ENCODE data around the gene RAMACL. TPM values are rescaled to one million over a fixed set of nuclear protein-coding genes. Genes with fewer than 3 reads are reported as not detected.
A peak's percentile ranks its signal among the peaks of the same experiment; 100 is the strongest.

Gene RAMACL
- total RNA-seq, 6 donors from 2014 or later: 3.7 to 13.0 (median 7.9) TPM

DNA sequence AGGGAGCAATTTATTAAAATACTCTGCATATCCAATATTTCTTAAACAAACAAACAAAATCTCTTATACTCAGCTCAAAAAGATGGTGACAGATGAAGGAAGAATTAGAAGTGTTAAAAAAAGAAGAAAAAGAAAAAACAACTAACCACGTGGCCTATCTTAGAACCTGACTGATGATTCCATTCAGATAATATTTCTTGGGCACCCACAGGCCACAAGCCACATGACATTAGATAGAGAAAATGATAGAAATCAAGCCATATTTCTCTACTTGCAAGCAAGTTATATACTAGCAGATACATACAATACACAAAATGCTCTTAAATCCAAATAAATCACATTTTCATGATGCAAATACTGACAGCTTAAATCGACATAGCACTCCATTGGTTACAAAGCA lies 14.5 kb upstream of the RAMACL start:
- no peaks in the 10 kb centered on the region for H3K9me3 ChIP-seq
- no peaks in the 10 kb centered on the region for H3K27me3 ChIP-seq
- no peak for DNase-seq
- 70 to 81% methylated on average over 2 of the region's 2 CpGs for WGBS, 2 donors
- H3K4me3 ChIP-seq: no peak overlapping the region
- peaks cover 36 to 42% (median 40%) of the 10 kb centered on the region in 4 donors for H3K4me1 ChIP-seq
- TF ChIP-seq POLR2AphosphoS5 (IDR thresholded peaks at IDR 0.05): no peak
- TF ChIP-seq EP300 (IDR thresholded peaks at IDR 0.05): no peak
- TF ChIP-seq, protein P1, sequence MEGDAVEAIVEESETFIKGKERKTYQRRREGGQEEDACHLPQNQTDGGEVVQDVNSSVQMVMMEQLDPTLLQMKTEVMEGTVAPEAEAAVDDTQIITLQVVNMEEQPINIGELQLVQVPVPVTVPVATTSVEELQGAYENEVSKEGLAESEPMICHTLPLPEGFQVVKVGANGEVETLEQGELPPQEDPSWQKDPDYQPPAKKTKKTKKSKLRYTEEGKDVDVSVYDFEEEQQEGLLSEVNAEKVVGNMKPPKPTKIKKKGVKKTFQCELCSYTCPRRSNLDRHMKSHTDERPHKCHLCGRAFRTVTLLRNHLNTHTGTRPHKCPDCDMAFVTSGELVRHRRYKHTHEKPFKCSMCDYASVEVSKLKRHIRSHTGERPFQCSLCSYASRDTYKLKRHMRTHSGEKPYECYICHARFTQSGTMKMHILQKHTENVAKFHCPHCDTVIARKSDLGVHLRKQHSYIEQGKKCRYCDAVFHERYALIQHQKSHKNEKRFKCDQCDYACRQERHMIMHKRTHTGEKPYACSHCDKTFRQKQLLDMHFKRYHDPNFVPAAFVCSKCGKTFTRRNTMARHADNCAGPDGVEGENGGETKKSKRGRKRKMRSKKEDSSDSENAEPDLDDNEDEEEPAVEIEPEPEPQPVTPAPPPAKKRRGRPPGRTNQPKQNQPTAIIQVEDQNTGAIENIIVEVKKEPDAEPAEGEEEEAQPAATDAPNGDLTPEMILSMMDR (IDR thresholded peaks at IDR 0.05): no peak
- no peak for TF ChIP-seq POLR2A (IDR thresholded peaks at IDR 0.05)
- H3K36me3 ChIP-seq: peaks cover 0 to 8% (median 0%) of the 10 kb centered on the region in 4 donors
- peak overlapping the region in 2 of 4 donors; percentile 0 to 80 for H3K27ac ChIP-seq
- no peak for ATAC-seq (ENCODE audit: low FRiP score in 2 of 2)

DNA sequence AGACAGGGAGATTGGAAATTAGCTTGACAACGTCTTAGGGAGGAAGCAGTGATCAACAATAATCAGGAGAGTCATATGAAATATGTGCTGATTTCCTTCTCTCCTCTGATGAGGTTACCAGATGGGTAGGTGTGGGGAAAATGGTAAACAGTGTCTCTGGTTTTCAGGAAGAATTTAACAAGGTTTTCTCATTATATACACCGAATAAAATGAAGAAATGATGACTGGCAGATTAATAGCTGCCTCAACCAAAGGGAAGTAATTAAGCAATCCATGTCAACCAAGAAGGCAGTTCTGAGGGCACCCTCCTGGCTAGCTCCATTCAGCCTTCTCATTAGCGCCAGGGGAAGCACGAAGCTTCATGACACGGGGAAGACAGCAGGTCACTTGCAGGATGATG lies 12.7 kb upstream of the RAMACL start:
- TF ChIP-seq, protein P1 (IDR thresholded peaks at IDR 0.05): no peak
- no peaks in the 10 kb centered on the region for H3K9me3 ChIP-seq
- DNase-seq (no peak), ATAC-seq (ENCODE audit: low FRiP score in 2 of 2) (peak in 1 of 2 donors; percentile 22)
- H3K27ac ChIP-seq: peak overlapping the region; percentile 69 to 87 (median 82)
- WGBS, 2 donors: 47 to 50% methylated on average over 5 of the region's 5 CpGs
- peaks cover 37 to 42% (median 40%) of the 10 kb centered on the region in 4 donors for H3K4me1 ChIP-seq
- H3K4me3 ChIP-seq: no peak overlapping the region
- H3K27me3 ChIP-seq: no peaks in the 10 kb centered on the region
- H3K36me3 ChIP-seq: peaks cover 0 to 8% (median 0%) of the 10 kb centered on the region in 4 donors

DNA sequence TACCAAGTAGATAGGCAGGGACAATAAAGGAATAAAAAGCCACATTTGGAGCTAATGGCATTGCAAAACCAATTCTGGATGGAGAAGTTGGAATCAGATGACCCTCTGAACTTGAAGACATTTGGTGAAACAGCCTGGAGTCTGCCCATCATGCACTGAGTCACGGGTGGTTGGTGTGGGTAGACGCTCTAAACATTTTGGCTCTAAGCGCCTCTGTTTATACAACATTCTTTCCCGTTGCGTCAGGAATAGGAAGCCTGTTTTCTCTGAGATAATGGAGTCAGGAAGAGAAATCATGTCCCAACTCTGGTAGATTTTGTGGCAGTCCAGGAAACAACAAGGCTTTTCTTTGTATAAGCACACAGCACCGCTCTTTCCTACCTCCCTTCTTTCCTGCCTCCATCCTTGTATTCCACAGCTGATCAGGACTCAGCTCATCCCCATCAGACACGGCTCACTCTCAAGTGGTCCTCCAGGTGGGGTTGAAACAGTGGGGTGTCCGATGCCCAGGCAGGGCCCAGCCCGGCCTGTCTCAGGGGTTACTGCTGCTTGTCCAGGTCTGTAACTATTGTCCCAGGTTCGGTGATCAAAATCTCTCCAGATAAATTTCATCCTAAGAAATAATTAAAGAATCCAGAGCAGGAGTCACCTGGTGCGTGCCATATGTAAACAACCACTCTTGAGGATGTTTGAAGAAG lies 12.1 kb upstream of the RAMACL start:
- Histone ChIP-seq H3K27me3 (no peaks in the 10 kb centered on the region), H3K27ac (peak overlapping the region; percentile 69 to 87 (median 82)), H3K36me3 (peaks cover 0 to 7% (median 0%) of the 10 kb centered on the region in 4 donors), H3K9me3 (no peaks in the 10 kb centered on the region), H3K4me3 (no peak overlapping the region), H3K4me1 (peaks cover 37 to 42% (median 40%) of the 10 kb centered on the region in 4 donors)
- ATAC-seq (ENCODE audit: low FRiP score in 2 of 2) (peak; percentile 79 to 85), DNase-seq (peak; percentile 52 to 59)
- 44 to 54% methylated on average over 11 of the region's 11 CpGs for WGBS, 2 donors
- TF ChIP-seq EP300 (IDR thresholded peaks at IDR 0.05): peak; percentile 29 to 97 (median 78)
- TF ChIP-seq, protein P1 (IDR thresholded peaks at IDR 0.05): no peak
- peak; percentile 86 to 91 for TF ChIP-seq POLR2AphosphoS5 (IDR thresholded peaks at IDR 0.05)

DNA sequence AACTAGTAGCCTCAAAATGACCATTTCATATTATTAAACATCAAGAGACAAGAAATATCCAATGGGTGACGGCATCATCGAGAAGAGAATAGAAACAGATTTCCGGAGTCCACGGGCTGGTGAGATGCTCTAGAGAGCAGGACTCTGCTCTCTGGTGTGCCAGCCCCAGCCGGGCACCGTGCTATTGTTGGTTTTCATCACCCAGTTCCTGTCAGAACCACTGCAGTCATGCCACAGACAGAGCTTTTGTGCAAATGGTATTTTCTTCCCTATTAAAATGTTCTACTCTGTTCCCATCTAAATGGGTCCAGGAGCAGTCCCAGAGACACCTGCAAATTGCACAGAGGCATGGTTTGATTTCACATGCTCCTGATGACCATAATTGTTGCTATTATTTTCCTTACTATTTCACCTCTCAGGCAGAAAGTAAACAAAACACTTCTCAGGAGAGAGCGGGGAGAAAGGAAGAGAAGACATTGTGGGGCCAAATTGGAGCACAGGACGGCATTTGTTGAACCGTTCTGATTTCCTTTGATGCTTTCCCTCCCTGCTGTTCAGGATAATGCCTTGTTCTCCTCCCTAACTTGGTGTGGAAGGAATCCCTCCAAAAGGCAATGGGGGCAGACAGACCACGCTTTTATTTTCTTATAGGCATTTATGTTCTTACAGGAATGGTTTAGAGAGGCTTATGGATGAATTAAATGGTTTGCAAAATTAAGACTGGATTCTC lies 11.4 kb upstream of the RAMACL start:
- no peak overlapping the region for H3K4me3 ChIP-seq
- H3K9me3 ChIP-seq: no peaks in the 10 kb centered on the region
- peak overlapping the region; percentile 69 to 87 (median 76) for H3K27ac ChIP-seq
- TF ChIP-seq POLR2A (IDR thresholded peaks at IDR 0.05) (no peak), POLR2AphosphoS5 (IDR thresholded peaks at IDR 0.05) (no peak), EP300 (IDR thresholded peaks at IDR 0.05) (no peak)
- TF ChIP-seq, protein P1 (IDR thresholded peaks at IDR 0.05): no peak
- 56 to 59% methylated on average over 10 of the region's 10 CpGs for WGBS, 2 donors
- DNase-seq: no peak
- peaks cover 37 to 42% (median 40%) of the 10 kb centered on the region in 4 donors for H3K4me1 ChIP-seq
- peaks cover 0 to under 1% (median 0%) of the 10 kb centered on the region in 4 donors for H3K36me3 ChIP-seq
- H3K27me3 ChIP-seq: no peaks in the 10 kb centered on the region
- no peak for ATAC-seq (ENCODE audit: low FRiP score in 2 of 2)

Data from upper lobe of left lung (tissue), 6 donors.